ENCODE measurements around the gene MSRB1.

DNA sequence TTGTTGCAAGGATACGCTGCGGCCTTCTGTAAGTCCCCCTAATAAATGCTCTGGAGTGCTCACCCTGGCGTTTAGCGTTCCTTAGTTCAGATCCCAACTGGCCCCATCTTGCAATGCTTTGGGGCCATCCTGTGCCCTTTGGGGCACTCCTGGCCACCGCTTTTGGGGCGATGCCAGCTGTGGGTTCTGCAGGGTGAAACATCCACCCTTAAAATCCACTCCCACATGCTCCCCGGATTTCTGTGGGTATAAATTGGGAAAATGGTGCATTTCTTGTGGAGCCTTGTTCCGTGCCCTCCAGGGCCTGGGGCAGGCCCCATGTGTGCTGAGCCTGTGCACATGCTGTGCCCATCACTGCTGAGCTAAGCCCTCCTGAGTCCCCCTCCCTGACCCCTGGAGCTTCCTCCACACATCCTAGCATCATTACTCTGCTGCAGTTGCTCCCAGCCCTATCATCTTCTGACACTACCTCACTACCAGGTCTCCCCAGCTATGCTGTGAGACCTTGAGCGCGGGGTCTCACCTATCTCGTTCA is 6.0 kb downstream of the MSRB1 start:
- TF ChIP-seq GATA3 (IDR thresholded peaks at IDR 0.05; ENCODE audit: low read depth, low read length) (no peak), GATA2 (IDR thresholded peaks at IDR 0.05; ENCODE audit: low read depth, low read length) (no peak)

Data from SH-SY5Y (cell line).